Skeletal muscle cell (primary cell): ENCODE data around the gene PDHA1.

Experiments
- DNase-seq: peaks from one replicate; pipeline ENCODE4 v3.0.0-alpha.2; 2010; ENCODE audit warnings: low read depth
- H3K4me3 ChIP-seq: 2 replicates; pipeline ENCODE4 v1.5.1; 2011; ENCODE audit warnings: low read depth, mild to moderate bottlenecking, control low read depth, low read length, moderate library complexity

PDHA1 gene

GRCh38 chrX:19343535-19344408 lies at the start of gene PDHA1:
TSS of gene PDHA1 (plus strand) at chrX:19343927. CDS start at chrX:19344038, 111 bp downstream.
- H3K4me3 ChIP-seq = peak within 1 kb of the TSS; percentile 75
- DNase-seq = peak; percentile 72

- no peak overlapping the region for H3K4me3 ChIP-seq
- peak; percentile 55 for DNase-seq
These were observed 40.4 kb upstream of the PDHA1 start for GRCh38 chrX:19303256-19303880.

- no peak overlapping the region for H3K4me3 ChIP-seq
- DNase-seq = no peak
These were observed 17.2 kb upstream of the PDHA1 start for GRCh38 chrX:19326567-19326966.

- DNase-seq = no peak
These were observed 11.9 kb upstream of the PDHA1 start for GRCh38 chrX:19331831-19332230.

GRCh38 chrX:19332983-19333382 lies 10.7 kb upstream of the PDHA1 start:
- DNase-seq = no peak
- H3K4me3 ChIP-seq = no peak overlapping the region

More at GRCh38 chrX:19331831-19332230, 11.9 kb upstream of the PDHA1 start:
- no peak overlapping the region for H3K4me3 ChIP-seq

- DNase-seq = no peak
- no peak overlapping the region for H3K4me3 ChIP-seq
These were observed 8.6 kb upstream of the PDHA1 start for GRCh38 chrX:19334945-19335626.

GRCh38 chrX:19342331-19342906 lies 1.3 kb upstream of the PDHA1 start:
- DNase-seq = no peak
- no peak overlapping the region for H3K4me3 ChIP-seq

GRCh38 chrX:19343085-19343534 lies 617 bp upstream of the PDHA1 start:
- peak overlapping the region; percentile 31 for H3K4me3 ChIP-seq
- no peak for DNase-seq

- DNase-seq = no peak
These were observed 934 bp downstream of the PDHA1 start for GRCh38 chrX:19344661-19345060.

GRCh38 chrX:19347916-19348315 lies 4.2 kb downstream of the PDHA1 start:
- DNase-seq = no peak
- no peak overlapping the region for H3K4me3 ChIP-seq

More at GRCh38 chrX:19344661-19345060, 934 bp downstream of the PDHA1 start:
- H3K4me3 ChIP-seq = peak overlapping the region; percentile 75

- no peak overlapping the region for H3K4me3 ChIP-seq
- DNase-seq = no peak
These were observed 5.5 kb downstream of the PDHA1 start for GRCh38 chrX:19349264-19349663.

- no peak for DNase-seq
- H3K4me3 ChIP-seq = no peak overlapping the region
These were observed 7.2 kb downstream of the PDHA1 start for GRCh38 chrX:19350941-19351384.

- no peak for DNase-seq
- H3K4me3 ChIP-seq = no peak overlapping the region
These were observed 10.9 kb downstream of the PDHA1 start for GRCh38 chrX:19354625-19355024.

- no peak overlapping the region for H3K4me3 ChIP-seq
- DNase-seq = no peak
These were observed 14.8 kb downstream of the PDHA1 start for GRCh38 chrX:19358521-19358920.

GRCh38 chrX:19360903-19361302 lies 17.2 kb downstream of the PDHA1 start:
- no peak overlapping the region for H3K4me3 ChIP-seq
- no peak for DNase-seq

GRCh38 chrX:19361701-19362100 lies 18.0 kb downstream of the PDHA1 start:
- no peak for DNase-seq
- no peak overlapping the region for H3K4me3 ChIP-seq

GRCh38 chrX:19368576-19368975 lies 24.8 kb downstream of the PDHA1 start:
- DNase-seq = no peak
- no peak overlapping the region for H3K4me3 ChIP-seq

GRCh38 chrX:19370061-19370460 lies 26.3 kb downstream of the PDHA1 start:
- peak; percentile 8 for DNase-seq
- no peak overlapping the region for H3K4me3 ChIP-seq

GRCh38 chrX:19372170-19372546 lies 28.4 kb downstream of the PDHA1 start:
- peak overlapping the region; percentile 46 for H3K4me3 ChIP-seq
- peak; percentile 25 for DNase-seq
